Activated CD4-positive, alpha-beta T cell treated with anti-CD3 and anti-CD28 coated beads, Interleukin-2, Interleukin-6, amounts not matched to agents 100 ng/mL and 50 ng/mL, durations not matched to agents 16 hours and 8 hours (primary cell): ENCODE data around the gene PIGQ.

Experiments
- DNase-seq: peaks from one replicate; pipeline ENCODE4 v3.0.0-alpha.2; 2020

Gene PIGQ

DNA sequence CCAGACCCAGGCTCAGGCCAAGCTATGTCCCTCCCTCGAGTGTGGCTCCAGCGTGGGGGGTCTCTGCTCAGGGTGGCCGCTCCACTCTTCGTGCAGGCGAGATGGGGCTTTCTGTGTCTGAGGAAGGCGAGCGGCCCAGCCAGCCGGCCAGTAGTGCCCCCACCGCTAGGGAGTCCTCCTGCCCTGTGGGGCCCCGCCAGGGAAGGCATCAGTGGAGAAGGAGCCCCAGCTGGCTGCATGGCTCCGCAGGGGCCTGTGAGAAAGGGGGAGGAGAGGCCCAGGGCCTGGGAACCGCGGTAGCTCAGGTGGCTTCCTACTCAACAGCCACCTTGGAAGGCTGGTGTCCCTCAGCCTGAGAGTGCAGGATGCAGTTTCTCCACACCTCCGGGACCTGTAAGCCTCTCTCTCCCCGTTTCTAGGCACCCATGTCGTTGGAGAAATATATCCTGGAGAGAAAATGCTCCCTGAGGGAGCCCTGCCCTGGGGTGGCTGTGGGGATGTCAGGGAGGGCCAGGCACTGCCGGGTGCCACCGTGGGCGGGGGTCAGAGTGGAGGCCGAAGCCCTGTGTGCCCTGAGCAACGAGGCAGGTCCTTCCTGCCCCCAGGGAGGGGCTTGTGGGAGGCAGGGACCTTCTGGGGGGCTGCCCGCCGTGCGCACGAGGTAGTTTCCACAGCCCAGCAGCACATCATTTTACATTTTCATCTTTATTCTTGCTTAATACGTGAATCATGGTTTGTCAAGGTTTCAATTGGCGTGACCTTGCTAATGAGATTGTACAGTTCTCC is 3.3 kb downstream of the PIGQ start:
- no peak for DNase-seq

DNA sequence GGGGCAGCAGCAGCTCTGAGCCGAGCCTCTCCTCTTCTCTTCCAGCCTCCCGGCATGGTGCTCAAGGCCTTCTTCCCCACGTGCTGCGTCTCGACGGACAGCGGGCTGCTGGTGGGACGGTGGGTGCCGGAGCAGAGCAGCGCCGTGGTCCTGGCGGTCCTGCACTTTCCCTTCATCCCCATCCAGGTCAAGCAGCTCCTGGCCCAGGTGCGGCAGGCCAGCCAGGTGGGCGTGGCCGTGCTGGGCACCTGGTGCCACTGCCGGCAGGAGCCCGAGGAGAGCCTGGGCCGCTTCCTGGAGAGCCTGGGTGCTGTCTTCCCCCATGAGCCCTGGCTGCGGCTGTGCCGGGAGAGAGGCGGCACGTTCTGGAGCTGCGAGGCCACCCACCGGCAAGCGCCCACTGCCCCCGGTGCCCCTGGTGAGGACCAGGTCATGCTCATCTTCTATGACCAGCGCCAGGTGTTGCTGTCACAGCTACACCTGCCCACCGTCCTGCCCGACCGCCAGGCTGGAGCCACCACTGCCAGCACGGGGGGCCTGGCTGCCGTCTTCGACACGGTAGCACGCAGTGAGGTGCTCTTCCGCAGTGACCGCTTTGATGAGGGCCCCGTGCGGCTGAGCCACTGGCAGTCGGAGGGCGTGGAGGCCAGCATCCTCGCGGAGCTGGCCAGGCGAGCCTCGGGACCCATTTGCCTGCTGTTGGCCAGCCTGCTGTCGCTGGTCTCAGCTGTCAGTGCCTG is 4.4 kb downstream of the PIGQ start:
- no peak for DNase-seq

DNA sequence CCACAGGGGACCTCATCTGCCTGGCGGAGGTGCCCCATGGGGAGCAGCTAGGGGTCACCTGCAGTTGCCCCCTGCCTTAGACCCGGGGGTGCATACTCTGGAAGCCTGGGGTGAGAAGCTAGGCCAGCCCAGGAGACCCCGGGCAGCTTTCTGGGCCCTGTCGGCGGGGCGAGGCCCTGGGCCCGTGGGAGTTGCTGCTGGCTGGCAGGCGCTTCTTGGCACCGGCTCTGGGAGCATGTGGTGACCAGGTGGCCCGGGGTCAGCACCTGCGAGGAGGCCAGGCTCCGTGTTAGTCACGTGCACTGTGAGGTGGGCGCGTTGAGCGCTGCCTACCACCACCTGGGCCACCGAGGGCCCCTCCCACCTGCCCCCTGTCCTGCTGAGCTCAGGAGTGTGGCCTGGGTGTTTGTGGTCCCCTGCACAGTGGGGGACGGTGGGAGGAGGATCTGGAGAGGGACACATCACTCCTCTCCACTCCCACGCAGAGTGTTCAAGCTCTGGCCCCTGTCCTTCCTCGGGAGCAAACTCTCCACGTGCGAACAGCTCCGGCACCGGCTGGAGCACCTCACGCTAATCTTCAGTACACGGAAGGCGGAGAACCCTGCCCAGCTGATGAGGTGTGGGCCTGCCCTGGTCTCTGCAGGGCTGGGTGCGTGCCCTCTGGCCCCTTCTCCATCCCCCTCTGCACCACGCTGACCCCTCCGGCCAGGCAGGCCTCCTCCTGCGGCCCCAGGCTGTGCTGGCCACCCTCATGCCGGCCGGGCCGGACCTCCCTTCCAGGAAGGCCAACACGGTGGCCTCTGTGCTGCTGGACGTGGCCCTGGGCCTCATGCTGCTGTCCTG is 5.8 kb downstream of the PIGQ start:
- DNase-seq = no peak

DNA sequence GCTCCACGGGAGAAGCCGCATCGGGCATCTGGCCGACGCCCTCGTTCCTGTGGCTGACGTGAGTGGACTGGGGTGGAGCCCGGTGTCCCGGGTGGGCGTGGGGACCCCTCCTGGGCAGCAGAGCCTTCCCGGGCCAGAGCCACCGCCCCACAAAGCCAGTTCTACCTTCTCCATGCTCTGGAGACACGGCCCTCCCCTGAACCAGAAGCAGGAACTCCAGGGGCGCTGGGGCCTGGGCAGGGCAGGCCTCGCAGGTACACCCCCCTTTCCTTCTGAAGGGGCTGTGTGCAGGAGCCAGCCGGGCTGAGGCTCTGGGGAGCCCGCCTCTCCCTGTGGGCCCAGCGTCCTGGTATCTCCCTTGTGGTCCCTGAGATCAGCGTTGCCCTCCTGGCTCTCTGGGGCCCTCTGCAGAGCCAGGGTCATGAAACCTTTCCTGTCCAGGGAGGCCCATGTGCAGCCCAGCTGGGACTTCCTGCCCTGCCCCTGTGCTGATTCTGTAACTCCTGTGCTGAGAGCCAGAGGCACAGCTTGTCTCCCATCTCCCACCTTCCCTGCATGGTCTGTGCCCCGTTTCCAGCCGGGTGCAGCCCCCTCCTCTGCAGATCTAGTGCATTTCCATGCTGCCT is 6.5 kb downstream of the PIGQ start:
- no peak for DNase-seq

DNA sequence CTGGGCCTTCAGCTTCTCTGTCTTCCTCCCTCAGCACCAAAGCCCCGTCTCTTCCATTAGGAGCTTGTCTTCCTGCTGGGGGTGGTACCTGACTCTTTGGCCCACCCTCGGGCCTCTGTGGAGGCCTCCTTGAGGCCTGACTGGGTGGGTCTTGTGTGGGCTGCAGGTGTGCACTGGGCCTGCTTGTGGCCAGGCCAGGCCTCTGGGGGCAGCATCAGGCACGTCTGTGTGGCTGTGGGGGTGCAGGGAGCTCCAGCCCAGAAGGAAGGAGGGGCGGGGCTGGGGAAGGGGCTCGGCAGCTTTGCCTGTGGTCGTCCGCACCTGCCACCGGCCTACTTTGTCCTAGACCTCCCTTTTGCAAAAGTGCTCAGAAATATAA is 7.0 kb downstream of the PIGQ start:
- no peak for DNase-seq

DNA sequence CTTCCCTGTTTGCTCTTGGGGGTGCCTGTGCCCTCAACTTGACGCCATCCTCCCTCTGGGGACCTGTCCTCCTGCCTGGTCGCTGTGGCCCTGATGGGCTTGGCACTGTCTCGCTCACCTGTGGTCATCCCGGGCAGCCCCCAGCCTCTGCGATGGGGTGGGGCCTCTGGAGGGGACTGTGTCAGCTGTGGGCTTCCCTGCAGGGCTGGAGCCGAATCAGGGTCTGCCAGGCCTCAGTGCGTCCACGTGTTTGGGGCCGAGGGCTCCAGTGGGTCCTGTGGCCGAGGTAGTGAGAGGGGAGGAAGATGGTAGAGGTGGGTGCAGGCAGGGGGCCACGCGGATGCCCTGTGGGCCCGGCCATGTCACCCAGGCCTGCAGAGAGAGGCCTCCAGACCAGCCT is 8.0 kb downstream of the PIGQ start:
- DNase-seq = no peak

DNA sequence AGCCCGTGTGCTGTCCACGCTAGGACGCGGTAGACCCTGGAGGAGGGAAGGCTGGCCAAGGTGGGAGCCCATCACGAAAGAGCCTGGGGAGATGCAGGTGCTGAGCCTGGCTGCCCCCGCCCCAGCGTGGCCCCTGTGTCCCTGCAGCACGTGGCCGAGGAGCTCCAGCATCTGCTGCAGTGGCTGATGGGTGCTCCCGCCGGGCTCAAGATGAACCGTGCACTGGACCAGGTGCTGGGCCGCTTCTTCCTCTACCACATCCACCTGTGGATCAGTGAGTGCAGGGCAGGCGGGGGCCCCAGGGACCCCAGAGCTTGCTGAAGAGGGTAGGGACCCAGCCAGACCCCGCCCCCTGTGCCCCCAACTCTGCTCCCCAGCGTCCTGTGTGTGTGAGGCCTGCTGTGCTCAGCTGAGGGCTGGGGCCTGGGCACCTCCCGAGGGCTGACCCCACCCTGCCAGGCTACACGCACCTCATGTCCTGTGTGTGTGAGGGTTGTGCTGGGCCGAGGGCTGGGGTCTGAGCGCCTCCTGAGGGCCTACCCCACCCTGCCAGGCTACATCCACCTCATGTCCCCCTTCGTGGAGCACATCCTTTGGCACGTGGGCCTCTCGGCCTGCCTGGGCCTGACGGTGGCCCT is 8.6 kb downstream of the PIGQ start:
- no peak for DNase-seq

DNA sequence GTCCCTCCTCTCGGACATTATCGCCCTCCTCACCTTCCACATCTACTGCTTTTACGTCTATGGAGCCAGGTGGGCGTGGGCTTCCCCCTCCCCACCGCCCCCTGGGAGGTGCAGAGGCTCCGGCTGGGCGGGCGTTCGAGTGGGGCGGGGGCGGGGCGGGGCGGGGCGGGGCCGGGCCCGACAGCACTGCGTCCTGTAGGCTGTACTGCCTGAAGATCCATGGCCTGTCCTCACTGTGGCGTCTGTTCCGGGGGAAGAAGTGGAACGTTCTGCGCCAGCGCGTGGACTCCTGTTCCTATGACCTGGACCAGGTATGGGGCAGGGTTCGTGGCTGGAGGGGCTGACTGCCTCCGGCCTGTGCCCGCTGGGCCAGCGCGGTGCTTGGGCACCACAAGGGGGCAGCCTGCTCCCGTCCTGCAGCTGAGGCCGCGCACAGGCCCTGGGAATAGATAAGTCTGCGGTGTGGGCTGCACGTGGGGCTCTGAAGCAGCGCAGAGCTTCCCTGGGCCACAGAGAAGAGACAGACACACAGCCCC is 9.2 kb downstream of the PIGQ start:
- DNase-seq = peak; percentile 74

DNA sequence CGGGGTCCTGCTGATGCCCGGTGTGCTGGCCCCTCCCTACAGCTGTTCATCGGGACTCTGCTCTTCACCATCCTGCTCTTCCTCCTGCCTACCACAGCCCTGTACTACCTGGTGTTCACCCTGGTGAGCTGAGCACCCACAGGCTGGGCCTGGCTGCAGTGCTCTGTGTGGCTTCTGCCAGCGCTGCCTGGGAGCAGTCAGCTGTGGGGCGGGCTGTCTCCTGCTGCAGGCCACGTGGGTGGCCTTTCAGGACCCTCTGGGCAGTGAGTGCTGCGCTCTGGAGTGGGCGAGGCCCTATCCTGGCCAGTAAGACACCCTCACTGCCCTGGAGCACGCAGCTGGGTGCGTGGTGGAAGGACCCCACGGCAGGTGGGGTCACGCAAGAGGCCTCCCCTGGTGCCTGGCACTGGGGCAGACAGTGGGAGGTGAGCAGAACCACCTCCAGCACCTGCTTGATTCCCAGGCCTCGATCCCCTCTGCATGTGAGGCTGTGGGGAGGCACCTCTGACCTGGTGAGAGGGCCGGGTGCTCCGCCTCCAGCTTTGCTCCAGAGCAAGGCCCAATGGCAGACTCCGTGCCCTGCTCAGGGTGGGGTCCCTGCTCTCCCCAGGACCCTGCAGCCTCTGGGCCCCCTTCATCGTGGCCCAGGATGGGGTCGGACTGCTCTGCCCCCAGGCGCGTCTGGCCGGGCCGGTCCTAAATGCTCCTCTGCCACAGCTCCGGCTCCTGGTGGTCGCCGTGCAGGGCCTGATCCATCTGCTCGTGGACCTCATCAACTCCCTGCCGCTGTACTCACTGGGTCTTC is 10.6 kb downstream of the PIGQ start:
- no peak for DNase-seq

DNA sequence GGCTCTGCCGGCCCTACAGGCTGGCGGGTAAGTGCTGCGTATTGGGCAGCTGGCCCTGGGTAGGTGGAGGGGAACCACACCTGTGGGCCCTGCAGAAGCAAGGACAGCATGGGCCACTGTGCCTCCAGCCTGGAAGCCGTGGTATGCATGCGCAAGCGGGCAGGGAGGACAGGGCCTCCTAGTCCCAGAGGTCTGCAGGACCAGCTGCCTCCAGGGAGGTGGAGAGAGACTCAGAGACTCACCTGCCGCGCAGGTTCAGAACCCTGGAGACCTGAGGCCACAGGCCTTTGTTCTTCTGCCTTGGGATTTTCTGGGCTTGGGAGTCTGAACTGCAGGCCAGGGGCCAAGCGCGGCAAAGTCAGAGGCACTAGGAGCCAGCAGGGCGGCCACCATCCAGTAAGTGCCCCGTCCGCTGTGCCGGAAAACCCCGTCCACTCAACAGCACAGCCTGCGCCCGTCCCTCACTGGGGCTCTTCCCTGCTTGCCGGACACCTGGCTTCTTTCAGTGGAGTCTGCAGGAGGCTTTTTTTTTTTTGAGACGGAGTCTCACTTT is 11.3 kb downstream of the PIGQ start:
- no peak for DNase-seq

DNA sequence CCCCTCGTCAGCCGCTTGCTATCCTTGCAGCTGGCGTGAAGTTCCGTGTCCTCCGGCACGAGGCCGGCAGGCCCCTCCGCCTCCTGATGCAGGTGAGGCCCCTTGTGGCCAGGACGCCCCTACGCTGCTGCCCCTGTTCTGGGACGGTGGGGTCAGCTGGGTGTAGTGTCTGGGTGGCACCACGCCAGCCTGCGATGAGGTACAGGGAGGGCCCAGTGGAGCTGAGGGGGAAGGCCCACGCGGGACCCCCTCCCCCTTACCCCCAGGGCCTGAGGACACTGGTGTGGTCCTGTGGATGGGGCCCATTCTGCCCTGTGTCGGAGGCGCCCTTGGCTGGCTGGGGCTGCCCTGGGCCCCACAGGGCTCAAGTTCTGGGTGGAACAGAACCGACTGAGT is 12.4 kb downstream of the PIGQ start:
- DNase-seq = no peak

DNA sequence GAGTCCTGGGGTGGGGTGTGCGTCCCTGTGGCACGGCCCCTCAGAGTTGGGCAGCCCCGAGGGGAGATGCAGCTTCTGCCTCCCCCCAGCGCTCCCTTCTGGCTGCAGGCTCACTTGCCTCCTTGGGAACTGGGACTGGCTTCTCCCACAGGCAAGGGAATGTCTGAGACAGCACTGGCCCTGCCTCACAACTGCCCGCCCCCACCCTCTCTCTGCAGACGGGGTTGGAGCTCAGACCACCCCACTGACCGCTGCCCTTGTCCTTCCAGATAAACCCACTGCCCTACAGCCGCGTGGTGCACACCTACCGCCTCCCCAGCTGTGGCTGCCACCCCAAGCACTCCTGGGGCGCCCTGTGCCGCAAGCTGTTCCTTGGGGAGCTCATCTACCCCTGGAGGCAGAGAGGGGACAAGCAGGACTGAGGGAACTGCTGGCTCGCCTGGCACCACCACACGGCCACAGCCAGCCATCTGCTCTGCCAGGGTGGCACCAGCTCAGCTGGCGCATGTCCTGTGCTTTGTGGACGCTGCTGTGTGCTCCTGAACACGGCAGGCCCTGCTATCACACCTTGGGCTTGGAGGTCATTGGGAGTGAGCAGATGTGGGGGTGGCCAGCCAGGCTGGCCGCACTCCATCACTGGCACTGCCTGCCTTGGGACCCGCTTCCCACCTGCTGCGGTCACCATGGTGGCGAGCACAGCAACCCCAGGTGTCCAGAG is 13.0 kb downstream of the PIGQ start:
- DNase-seq = no peak

DNA sequence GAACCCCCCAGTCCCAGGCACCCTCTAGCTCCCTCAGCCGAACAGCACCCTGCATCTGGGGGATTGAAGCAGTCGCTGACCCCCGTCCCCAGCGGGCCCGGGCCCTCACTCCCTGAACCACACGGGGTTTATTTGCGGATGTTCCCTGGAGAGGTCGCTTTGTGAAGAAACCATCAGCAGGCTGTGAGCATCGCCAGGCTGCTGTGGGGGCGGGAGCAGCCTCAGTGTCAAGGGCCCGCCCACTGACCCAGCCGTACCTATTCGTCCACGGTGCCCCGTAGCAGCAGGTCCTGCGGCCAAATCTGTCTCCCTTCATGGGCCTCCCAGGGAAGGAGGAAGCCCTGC is 13.7 kb downstream of the PIGQ start:
- no peak for DNase-seq

DNA sequence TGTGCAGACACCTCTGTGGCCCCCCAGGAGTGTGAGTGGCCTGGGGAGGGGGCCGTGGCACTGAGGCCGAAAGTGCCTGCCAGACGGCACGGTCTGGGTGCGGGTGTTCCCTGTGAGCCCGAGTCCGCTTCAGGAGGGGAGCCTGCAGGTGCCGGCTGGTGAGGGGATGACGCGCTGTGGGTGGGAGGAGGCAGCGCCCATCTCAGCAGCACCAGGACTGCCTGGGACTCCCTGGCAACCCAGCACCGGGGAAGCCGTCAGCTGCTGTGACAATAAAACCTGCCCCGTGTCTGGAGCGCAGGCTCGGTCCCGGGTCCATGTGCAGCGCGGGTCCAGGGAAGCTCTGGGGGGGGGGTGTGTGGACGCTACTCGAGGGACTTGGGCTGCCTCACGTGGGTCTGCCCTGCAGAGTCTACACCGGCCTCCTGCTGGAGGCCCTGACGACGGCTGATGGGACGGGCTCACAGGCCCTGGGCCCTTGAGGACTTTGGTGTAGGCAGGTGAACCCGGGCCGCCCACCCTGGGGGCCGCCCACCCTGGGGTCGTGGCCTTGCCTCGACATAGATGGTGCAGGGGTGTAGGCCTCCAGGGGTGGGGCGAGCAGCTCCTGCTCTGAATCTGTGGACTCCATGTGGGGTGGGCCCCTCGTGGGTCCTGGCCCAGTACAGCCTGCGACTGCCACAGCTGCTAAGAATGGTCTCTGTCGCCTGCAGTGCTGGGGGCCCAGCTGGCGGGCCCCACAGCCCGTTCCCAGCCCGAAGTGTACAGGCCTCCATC is 14.2 kb downstream of the PIGQ start:
- DNase-seq = no peak

DNA sequence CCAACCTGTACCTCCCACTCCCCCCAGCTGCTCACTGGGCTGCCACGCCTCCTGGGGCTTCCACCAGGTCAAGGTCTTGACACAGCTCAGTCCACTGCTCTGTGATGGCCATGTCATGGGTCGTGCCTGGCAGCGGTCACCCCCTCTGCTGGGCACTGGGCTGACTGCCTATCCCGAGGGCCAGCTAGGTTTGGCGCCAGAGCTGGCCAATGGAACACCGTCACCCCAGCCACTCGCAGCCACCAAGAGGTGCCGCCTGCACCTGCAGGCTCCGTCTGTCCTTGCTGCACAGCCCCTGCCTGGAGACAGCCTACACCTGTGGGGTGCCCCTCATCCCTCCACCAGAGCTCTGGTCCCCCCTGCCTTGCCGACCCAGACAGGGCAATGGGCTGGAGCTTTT is 15.6 kb downstream of the PIGQ start:
- no peak for DNase-seq

DNA sequence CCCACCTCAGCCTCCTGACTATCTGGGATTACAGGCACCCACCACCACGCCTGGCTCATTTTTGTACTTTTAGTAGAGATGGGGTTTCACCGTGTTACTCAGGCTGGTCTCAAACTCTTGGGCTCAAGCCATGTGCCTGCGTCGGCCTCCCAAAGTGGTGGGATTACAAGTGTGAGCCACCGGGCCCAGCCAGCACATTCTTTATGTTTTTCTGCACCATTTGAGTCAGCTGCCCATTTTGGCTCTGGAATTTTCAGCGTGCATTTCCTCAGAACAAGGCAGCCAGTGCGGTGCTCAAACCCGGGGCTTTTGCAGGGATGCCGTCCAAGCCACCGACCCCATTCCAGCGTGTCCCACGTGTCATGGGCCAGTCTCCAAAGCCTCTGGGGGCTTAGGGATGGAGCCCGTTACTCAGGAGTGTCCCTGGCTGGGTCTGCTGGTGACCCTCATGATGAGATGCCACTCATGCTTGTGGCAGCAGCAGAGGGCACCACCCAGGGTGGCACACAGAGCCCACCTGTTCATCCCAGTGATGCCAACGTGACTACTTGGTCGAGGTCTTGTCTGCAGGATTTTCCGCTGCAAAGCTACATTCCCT is 16.4 kb downstream of the PIGQ start:
- no peak for DNase-seq

DNA sequence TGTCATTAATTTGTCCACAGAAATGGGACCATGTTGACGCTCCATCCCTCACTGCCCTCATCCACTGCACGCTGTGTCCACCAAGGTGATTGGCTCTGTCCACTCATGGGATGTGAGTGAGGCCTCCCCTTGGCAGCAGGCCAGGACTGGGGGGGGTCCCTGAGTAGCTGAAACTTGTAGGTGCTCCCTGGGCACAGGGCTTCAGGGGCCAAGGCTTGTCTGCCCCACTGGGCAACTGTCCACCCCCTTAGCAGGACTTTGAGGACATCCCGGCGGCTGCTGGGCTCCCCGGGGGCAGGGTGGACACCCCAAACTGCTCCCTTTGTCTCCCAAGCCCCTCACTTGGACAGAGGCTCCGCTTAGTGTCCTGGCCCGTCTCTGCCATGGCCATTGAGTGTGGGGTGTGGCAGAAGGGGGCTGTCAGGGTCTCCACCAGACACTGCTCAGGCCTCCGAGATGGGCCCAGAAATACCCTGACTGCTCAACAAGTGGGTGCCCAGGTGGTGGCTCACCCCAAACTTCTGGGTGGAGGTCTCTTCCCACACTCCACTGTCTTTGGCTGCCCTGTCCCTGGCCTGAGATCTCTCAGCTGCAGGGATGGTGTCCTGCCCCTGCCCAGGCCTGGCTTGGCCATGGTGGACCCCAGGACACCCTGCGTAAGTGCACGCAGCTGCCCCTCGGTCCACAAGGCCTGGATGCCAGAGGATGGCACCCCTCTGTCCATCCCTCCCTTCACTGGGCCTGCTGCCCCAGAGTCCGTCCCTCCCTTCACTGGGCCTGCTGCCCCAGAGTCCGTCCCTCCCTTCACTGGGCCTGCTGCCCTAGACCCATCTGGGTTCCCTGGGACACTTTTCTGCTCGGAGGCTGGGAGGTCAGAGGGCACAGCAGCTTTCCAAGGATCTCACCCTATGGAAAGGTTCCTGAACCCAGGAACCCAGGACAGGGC is 17.1 kb downstream of the PIGQ start:
- DNase-seq = no peak

DNA sequence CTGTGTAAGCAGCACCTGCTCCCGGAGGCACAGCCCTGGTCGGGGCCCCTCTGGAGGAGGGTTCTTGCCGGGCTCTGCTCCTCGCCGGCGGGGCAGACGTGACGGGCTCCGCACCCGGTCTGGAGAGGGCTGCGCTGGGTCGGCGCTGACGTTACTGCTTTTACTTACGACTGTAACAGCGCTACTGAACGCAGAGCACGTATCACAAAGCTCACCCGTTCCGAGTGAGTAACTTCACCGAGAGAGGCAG is 18.8 kb downstream of the PIGQ start:
- peak; percentile 66 for DNase-seq
